Measurements from ENCODE around the gene HS1BP3. TPM values are rescaled to one million over a fixed set of nuclear protein-coding genes. Genes with fewer than 3 reads are reported as not detected.

HS1BP3 gene
- total RNA-seq, 4 donors from 2014 or later, result 16.6 to 26.9 (median 19.4) TPM

- intact Hi-C loops (cut with DNase I; ENCODE audit: low total_unique reads) (no loop called here), in situ Hi-C loops (cut with MboI; ENCODE audit: low sequenced_read_pairs in 4 of 4) (no loop called here)
- no peaks in the 10 kb centered on the region for H3K9me3 ChIP-seq
- no peak for ATAC-seq
- no peaks in the 10 kb centered on the region for H3K27me3 ChIP-seq
- DNase-seq, result peak in 1 of 2 donors; percentile 16
- H3K4me1 ChIP-seq, result peaks cover 0 to 20% of the 10 kb centered on the region in 2 donors
- no peak overlapping the region for H3K27ac ChIP-seq
- H3K36me3 ChIP-seq, result no peaks in the 10 kb centered on the region
- TF ChIP-seq CTCF (IDR thresholded peaks at IDR 0.05 in 4 of 5, conservative IDR thresholded peaks at IDR 0.05 in 1 of 5) (no peak), POLR2A (IDR thresholded peaks at IDR 0.05) (no peak)
- no peak overlapping the region for H3K4me3 ChIP-seq
Observed at GRCh38 chr2:20590704-20591515, 60.0 kb downstream of the HS1BP3 start.

GRCh38 chr2:20589975-20590703 lies 60.8 kb downstream of the HS1BP3 start:
- DNase-seq (peak in 1 of 2 donors; percentile 12), ATAC-seq (no peak)
- in situ Hi-C loops (cut with MboI; ENCODE audit: low sequenced_read_pairs in 4 of 4), result no loop called here
- no peak for TF ChIP-seq CTCF (IDR thresholded peaks at IDR 0.05 in 4 of 5, conservative IDR thresholded peaks at IDR 0.05 in 1 of 5)
- no peak for TF ChIP-seq POLR2A (IDR thresholded peaks at IDR 0.05)
- intact Hi-C loops (cut with DNase I; ENCODE audit: low total_unique reads), result no loop called here
- H3K27me3 ChIP-seq, result no peaks in the 10 kb centered on the region
- H3K36me3 ChIP-seq, result no peaks in the 10 kb centered on the region
- H3K27ac ChIP-seq, result no peak overlapping the region
- peaks cover 5 to 20% of the 10 kb centered on the region in 2 donors for H3K4me1 ChIP-seq
- H3K4me3 ChIP-seq, result no peak overlapping the region
- no peaks in the 10 kb centered on the region for H3K9me3 ChIP-seq

- Histone ChIP-seq H3K27me3 (no peaks in the 10 kb centered on the region), H3K9me3 (no peaks in the 10 kb centered on the region), H3K4me1 (peaks cover 15 to 26% of the 10 kb centered on the region in 2 donors), H3K27ac (no peak overlapping the region), H3K36me3 (no peaks in the 10 kb centered on the region), H3K4me3 (no peak overlapping the region)
- ATAC-seq (no peak), DNase-seq (peak in 1 of 2 donors; percentile 10)
- in situ Hi-C loops (cut with MboI; ENCODE audit: low sequenced_read_pairs in 4 of 4), result no loop called here
- intact Hi-C loops (cut with DNase I; ENCODE audit: low total_unique reads), result no loop called here
- TF ChIP-seq POLR2A (IDR thresholded peaks at IDR 0.05), result no peak
- TF ChIP-seq CTCF (IDR thresholded peaks at IDR 0.05 in 4 of 5, conservative IDR thresholded peaks at IDR 0.05 in 1 of 5), result no peak
Observed at GRCh38 chr2:20588918-20589871, 61.7 kb downstream of the HS1BP3 start.

- H3K36me3 ChIP-seq, result no peaks in the 10 kb centered on the region
- no peaks in the 10 kb centered on the region for H3K27me3 ChIP-seq
- no peak overlapping the region for H3K4me3 ChIP-seq
- H3K4me1 ChIP-seq, result peaks cover 19 to 29% of the 10 kb centered on the region in 2 donors
- no peak for DNase-seq
- H3K9me3 ChIP-seq, result peaks cover 0 to 3% (median 0%) of the 10 kb centered on the region in 3 donors
- H3K27ac ChIP-seq, result peak overlapping the region in 2 of 4 donors; percentile 26 to 33
- intact Hi-C loops (cut with DNase I; ENCODE audit: low total_unique reads) (no loop called here), in situ Hi-C loops (cut with MboI; ENCODE audit: low sequenced_read_pairs in 4 of 4) (no loop called here)
- TF ChIP-seq CTCF (IDR thresholded peaks at IDR 0.05 in 4 of 5, conservative IDR thresholded peaks at IDR 0.05 in 1 of 5) (no peak), POLR2A (IDR thresholded peaks at IDR 0.05) (no peak)
- ATAC-seq, result peak in 1 of 2 donors; percentile 12
Observed at GRCh38 chr2:20585710-20586594, 64.9 kb downstream of the HS1BP3 start.

All from gastrocnemius medialis (tissue), 4 donors.